AG04449 (cell line): Measurements from ENCODE around the gene HDAC5.

Experiments
- CTCF ChIA-PET: fragments of 350-600 bp; formaldehyde crosslinking; extraction: SDS; loops from one replicate; lab custom pipeline; 2021; ENCODE audit warnings: antibody characterized with exemption; lab: Yijun Ruan, JAX
- POLR2A ChIA-PET: fragments of 400-600, 350-600 bp; formaldehyde crosslinking; extraction: SDS; loops from one replicate; lab custom pipeline; 2020; ENCODE audit warnings: antibody characterized with exemption, inconsistent platforms; lab: Yijun Ruan, JAX
- DNase-seq: peaks from one replicate; pipeline ENCODE4 v3.0.0-alpha.2; 2010; ENCODE audit warnings: low read depth, low spot score
- H3K4me3 ChIP-seq: 2 replicates; pipeline ENCODE4 v1.5.1; 2011; ENCODE audit warnings: low read depth, mild to moderate bottlenecking, control low read depth, low read length
- TF ChIP-seq, protein P1 (sequence below): IDR thresholded peaks from one replicate; pipeline ENCODE4 v1.5.1; 2011; ENCODE audit warnings: mild to moderate bottlenecking, moderate library complexity, low read length, control low read depth, inconsistent platforms; ENCODE audit not compliant: insufficient read depth; ENCODE audit errors: missing control alignments

HDAC5 gene

DNA sequence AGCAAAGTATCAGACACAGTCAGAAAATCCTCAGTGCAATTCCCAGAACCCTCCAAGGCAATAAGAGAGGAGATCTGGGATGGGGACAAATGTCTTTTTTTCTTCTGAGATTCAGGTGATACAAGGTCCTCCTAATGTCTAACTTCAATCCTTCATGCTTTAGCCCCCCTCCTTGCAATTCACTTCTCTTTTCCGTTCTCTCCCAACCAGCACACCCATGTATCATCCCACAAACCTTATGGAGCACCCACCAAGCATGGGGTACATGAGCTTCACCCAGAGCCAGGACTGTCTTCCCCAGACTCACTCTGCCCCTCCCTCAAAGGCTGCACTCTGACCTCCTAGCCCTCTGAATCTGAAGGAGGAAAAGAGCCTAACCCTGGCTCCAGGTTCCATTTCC lies 10.1 kb downstream of the HDAC5 start:
- POLR2A ChIA-PET = no interaction called here
- TF ChIP-seq, protein P1, sequence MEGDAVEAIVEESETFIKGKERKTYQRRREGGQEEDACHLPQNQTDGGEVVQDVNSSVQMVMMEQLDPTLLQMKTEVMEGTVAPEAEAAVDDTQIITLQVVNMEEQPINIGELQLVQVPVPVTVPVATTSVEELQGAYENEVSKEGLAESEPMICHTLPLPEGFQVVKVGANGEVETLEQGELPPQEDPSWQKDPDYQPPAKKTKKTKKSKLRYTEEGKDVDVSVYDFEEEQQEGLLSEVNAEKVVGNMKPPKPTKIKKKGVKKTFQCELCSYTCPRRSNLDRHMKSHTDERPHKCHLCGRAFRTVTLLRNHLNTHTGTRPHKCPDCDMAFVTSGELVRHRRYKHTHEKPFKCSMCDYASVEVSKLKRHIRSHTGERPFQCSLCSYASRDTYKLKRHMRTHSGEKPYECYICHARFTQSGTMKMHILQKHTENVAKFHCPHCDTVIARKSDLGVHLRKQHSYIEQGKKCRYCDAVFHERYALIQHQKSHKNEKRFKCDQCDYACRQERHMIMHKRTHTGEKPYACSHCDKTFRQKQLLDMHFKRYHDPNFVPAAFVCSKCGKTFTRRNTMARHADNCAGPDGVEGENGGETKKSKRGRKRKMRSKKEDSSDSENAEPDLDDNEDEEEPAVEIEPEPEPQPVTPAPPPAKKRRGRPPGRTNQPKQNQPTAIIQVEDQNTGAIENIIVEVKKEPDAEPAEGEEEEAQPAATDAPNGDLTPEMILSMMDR = no peak
- CTCF ChIA-PET = interaction anchor here (3.8 to 8.0 kb wide), 3 partner anchors 8 to 71 kb away, joined by 16 to 66 read pairs (median 48); partner anchors contain the start of gene HDAC5
- no peak for DNase-seq
- no peak overlapping the region for H3K4me3 ChIP-seq

DNA sequence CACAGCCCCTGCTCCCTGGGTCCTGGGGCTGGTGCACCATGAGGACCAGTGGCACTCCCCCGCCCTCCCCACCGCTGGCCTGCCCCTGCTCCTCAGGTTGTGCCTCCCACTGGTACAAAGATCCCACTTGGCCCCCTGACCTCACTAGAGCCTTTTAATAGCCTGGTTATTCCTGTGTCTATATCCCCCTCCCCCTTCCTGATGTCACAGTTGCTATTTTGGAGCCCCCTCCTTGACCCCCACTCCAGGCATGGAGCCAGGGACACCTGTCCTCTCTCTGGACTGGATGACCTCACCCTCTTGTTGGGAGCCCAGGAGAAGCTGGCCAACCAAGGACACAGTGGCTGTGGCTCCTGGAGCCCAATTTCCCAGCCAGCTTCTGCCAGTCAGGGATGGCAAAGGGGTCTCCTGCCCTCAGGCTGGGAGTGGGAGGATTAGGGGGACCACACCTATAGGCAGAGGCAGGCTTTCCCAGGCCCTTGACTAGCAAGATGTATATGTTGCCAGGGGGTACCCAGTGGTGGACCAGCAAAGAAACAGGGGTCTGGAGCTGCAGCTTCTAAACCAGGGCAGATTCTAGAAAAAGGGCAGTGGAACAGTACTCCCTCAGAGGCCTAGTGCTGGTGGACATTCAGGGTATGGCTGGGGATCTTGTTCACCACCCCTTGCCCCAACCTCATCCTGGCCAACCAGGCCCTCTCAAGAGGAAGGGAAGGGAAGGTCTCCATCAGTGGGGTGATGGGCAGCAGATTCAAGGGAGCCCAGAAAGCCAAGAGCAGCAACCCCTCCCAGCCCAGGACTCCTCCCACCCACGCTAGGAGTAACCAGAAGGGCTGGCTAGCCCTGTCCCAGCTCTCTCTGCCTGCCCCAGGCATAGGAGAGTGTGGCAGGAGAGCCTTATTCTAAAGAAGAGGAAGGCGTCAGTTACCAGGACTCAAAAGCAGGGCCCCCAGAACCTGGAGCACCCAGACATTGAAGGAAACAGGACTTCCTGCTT lies 10.9 kb downstream of the HDAC5 start:
- CTCF ChIA-PET = interaction anchor here (0.7 to 8.0 kb wide), 7 partner anchors 9 to 169 kb away, joined by 3 to 66 read pairs (median 8); partner anchors contain the start of gene HDAC5
- TF ChIP-seq, protein P1 = no peak
- POLR2A ChIA-PET = no interaction called here
- DNase-seq = no peak
- H3K4me3 ChIP-seq = no peak overlapping the region

DNA sequence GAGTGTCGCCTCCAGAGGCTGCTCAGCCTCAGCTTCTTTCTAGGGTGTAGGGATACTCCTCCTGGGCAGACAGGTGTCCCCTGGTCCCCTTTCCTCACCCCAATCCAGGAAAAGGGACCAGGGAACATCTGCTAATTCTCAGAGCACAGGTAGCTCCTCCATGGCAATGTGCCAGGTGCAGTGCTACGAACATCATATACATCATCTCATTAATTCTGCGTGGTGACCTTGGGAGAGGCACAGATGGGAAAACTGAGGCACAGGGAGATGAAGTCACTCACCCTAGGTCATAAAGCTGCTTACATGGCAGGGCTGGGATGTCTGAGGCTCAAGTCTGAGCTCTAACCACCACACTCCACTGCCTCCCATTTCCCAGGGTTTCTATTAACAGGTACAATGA lies 11.7 kb downstream of the HDAC5 start:
- ChIA-PET POLR2A (interaction anchor here (0.8 to 1.3 kb wide), 5 partner anchors 8 to 57 kb away, joined by 3 to 8 read pairs (median 3); no protein-coding TSS in a partner anchor), CTCF (interaction anchor here (0.7 to 8.0 kb wide), 9 partner anchors 10 to 168 kb away, joined by 3 to 66 read pairs (median 3); partner anchors contain the start of gene HDAC5)
- no peak for DNase-seq
- H3K4me3 ChIP-seq = no peak overlapping the region
- TF ChIP-seq, protein P1 = no peak

DNA sequence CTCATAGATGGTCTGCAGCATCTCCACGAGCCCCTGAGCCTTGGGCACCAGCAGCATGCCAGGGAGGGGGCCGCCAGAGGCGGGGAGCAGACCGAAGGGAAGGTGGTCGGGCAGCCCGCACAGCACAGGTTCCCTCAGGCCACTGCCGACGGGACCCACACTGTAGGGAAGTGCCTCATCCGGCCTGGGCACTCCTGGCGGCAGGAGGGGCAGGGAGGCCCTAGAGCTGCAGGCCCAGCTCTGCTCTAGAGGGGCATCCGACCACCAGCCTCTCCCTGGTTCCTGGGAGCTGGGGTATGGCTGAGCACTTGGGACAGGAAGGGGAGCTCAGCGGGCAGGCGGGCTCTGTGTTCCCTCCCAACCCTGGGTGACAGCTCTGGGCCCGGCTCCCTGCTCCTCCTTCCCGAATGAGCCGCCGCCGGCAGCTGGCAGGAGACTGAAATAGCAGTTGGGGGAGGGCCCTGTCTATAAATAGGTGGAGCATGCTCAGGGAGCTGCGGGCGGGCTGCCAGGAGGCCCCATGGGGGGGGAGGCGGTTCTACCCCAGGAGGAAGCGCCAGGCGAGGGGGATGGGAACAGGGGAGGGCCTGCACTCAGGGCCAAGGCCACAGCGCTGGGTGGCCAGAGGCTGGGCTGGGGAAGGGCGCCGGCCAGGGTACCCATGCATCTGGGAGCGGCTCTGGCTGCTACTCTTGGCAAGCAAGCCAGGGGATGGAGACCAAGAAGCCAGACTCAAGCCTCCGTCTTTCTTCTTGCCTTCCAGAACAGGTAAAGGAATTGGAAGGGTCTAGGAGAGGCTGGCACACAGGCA lies 12.4 kb downstream of the HDAC5 start:
- peak; percentile 63 for DNase-seq
- H3K4me3 ChIP-seq = peak overlapping the region; percentile 67
- TF ChIP-seq, protein P1 = peak; percentile 6
- CTCF ChIA-PET = interaction anchor here (0.7 to 8.0 kb wide), 9 partner anchors 11 to 167 kb away, joined by 3 to 66 read pairs (median 3); partner anchors contain the start of gene HDAC5
- POLR2A ChIA-PET = interaction anchor here (0.6 to 1.9 kb wide), 7 partner anchors 9 to 57 kb away, joined by 3 to 8 read pairs (median 4); partner anchors contain the start of gene HDAC5

DNA sequence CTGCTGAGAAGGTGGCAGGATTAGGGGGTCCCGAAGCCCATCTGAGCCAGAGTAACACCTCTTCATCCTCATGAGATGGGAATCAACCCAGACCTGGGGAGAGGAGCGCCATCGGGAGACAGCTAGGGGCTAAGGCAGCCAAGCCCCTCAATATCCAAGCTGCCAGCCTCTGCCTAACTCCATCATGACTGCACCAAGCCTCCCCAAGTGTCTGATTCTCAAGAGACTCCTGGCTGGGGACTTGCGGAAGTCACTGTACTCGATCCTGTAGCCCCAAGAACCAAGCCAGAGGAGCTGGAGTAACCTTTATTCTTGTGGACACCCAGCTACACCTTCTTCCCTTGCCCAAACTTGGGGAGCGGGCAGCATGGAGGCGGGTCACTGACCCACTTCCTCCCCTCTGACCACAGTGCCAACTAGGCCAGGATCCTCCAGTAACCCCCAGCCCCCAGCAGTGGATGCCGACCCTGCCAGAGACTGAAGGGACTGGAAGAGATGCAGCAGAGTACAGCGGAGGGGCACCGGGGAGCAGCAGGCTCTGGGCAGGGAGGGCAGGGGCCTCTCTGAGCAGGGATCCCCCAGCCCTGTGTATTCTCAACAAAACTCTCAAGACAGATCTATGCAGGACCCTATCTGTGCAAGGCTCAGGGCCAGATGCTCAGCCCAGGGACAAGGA lies 13.3 kb downstream of the HDAC5 start:
- peak overlapping the region; percentile 67 for H3K4me3 ChIP-seq
- CTCF ChIA-PET = interaction anchor here (0.8 to 8.0 kb wide), 4 partner anchors 11 to 66 kb away, joined by 3 to 66 read pairs (median 6); partner anchors contain the start of gene HDAC5
- DNase-seq = no peak
- POLR2A ChIA-PET = interaction anchor here (1.2 to 1.9 kb wide), 3 partner anchors 9 to 58 kb away, joined by 3 to 8 read pairs (median 4); partner anchors contain the start of gene HDAC5
- TF ChIP-seq, protein P1 = no peak
